IPS-15b (cell line): ENCODE measurements around the gene DOK7.

Experiments used
- H3K27me3 ChIP-seq: one replicate; pipeline ENCODE4 v1.6.1; 2013; ENCODE audit warnings: low read length; ENCODE audit not compliant: control insufficient read depth, insufficient read depth
- H3K36me3 ChIP-seq: one replicate; pipeline ENCODE4 v1.6.1; 2013; ENCODE audit warnings: low read length; ENCODE audit not compliant: control insufficient read depth, insufficient read depth
- H3K4me1 ChIP-seq: one replicate; pipeline ENCODE4 v1.6.1; 2013; ENCODE audit warnings: mild to moderate bottlenecking, low read length; ENCODE audit not compliant: control insufficient read depth, insufficient read depth
- H3K4me3 ChIP-seq: one replicate; pipeline ENCODE4 v1.5.1; 2013; ENCODE audit warnings: low read depth, low read length
- H3K9ac ChIP-seq: one replicate; pipeline ENCODE4 v1.6.1; 2013; ENCODE audit warnings: low read depth, mild to moderate bottlenecking, low read length
- H3K9me3 ChIP-seq: one replicate; pipeline ENCODE4 v1.6.1; 2013; ENCODE audit warnings: mild to moderate bottlenecking, low read length; ENCODE audit not compliant: control insufficient read depth, insufficient read depth

Gene DOK7

DNA sequence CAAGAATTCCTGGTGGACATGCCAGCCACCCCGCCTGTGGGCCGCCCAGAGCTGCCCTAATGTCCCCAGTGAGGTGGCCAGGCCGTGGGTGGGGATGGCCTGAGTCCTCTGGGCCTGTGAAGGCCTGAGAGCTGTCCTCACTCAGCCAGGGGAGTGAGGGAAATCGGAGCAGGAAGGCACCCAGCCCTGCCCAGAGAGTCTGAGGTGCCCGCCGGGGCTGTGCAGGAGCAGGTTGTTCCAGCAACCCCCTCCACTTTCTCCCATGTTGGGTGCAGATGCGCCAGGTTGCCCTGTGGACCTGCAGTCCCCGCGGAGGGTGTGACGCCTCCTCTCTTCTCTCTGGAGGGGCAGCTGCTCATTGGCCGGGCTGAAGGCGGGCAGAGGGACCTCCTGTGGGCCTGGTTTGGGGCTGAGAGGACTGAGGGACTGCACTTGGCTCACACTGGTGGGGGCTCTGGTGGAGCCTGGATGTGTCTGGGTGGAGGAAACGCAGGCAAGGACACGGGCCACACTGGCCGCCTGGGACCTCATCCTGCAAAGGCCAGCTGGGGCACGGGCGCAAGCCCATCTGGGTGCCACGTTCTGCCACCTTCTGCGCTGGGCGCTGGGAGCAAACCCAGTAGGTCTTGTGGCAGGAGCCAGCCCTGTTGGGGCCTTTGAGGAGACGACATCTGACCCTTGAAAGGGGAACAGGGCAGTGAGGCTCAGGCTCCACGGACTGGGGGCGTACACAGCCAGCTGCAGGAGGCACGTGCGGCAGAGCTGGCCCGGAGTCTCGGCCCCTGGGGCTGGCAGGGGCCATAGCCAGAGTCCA is 14.0 kb downstream of the DOK7 start:
- H3K4me3 ChIP-seq: no peak overlapping the region
- no peaks in the 10 kb centered on the region for H3K36me3 ChIP-seq
- no peak overlapping the region for H3K9ac ChIP-seq
- peaks cover 9% of the 10 kb centered on the region for H3K27me3 ChIP-seq
- H3K9me3 ChIP-seq: no peaks in the 10 kb centered on the region
- H3K4me1 ChIP-seq: peaks cover 7% of the 10 kb centered on the region

DNA sequence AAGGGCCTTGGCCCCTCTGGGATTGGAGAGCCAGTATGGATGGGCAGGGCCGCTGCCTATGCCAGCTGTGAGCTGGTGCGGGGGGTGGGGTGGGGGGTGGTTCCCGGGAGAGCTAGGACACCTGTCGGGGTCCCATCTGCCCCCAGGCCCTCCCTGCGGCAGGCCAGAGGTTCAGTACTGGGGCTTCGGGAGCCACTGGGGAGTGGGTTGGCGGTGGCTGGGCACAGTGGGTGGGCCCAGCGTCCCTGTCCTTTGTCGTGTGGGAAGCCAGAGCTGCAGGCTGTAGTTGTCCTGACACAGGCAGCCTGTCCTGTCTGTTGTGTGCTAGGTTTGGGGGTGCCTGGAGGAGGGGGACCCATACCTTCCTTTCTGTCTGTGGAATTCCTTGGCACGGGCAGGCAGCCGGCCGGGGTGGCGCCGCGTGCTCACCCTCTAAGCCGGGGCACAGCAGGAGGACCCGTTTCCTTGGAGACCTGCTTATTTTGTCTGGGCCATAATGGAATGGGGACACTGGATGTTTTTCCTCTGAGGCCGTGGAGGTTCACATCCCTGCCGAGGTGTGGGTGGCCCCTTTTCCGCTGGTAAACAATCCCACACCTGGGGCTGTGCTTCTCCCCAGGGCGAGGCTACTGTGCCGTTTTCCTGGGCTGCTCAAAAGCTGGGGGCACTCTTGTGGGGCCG is 14.8 kb downstream of the DOK7 start:
- Histone ChIP-seq H3K9ac (no peak overlapping the region), H3K36me3 (no peaks in the 10 kb centered on the region), H3K4me1 (peaks cover 7% of the 10 kb centered on the region)

DNA sequence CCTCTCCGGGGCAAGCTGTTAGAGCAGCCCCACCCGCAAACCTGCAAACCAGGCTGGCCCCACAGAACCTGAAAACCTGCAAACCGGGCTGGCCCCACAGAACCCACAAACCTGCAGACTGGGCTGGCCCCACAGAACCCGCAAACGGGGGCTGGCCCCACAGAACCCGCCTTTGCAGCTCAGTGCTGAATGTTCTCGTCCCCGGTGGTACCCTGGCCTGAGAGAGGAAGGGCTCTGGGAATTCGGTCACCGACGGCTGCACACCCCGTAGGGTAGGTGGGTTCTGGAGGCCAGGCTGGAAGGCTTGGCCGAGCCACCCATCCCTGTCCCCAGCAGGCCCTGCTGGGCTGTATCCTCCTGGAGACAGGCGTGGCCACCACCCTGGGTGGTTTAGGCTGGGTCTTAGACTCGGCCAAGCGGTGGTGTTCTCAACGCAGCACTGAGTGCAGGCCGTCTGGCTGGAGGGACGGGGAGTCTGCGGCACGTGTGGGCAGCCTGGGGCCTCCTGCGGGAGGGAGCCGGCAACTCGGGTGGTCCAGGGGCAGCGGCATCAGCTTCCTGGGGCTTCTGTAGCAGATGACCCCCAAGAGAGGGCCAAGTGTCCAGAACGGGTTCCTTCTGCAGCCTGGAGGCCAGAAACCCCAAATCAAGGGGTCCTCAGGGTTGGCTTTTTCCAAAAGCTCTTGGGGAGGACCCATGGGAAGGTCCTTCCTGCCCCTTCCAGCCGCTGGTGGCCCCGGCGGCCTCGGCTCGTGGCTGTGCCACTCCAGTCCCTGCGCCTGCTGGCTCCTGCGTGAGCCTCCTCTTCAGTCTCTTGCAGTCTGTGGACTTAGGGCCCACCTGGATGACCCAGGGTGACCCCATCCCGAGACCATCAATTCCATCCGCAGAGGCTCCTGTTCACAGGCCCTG is 15.6 kb downstream of the DOK7 start:
- Histone ChIP-seq H3K9ac (no peak overlapping the region), H3K4me3 (no peak overlapping the region), H3K4me1 (peaks cover 7% of the 10 kb centered on the region), H3K36me3 (no peaks in the 10 kb centered on the region), H3K9me3 (no peaks in the 10 kb centered on the region), H3K27me3 (peaks cover 16% of the 10 kb centered on the region)

More for the DNA sequence above, 14.8 kb downstream of the DOK7 start:
- Histone ChIP-seq H3K9me3 (no peaks in the 10 kb centered on the region), H3K4me3 (no peak overlapping the region), H3K27me3 (peaks cover 14% of the 10 kb centered on the region)

DNA sequence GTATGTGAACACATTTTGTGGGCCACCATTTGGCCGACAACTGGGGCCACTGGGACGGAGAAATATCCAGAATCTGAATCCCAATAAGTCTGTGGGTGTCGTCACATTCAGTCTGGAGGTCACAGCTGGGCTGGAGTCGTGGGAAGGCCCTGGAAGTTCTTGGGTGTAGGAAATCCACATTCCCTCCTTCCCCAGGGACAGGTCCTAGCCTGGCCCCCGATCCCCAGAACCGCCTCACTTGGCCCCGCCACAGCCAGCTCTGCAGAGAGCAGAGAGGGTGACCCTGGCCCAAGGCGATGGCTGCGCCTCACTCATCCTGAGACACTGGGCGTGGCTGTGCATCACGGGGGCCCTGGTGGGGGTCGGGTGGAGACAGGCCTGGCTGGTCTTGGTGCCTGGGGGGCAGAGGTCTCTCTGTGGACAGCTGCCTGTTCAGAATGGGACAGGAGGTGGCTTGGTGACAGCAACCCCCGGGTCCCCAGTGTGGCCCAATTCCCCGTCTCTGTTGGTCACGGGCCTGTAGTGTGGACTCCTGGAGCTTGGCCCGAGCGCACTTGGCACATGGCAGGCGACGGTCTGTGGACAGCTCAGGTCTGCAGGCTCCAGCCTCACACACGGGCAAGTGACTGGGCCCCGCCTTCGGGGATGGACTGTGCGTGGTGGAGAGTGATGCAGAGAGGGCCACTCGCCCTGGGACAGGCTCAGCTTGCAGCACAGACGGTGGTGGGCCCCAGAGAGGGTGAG is 16.4 kb downstream of the DOK7 start:
- no peak overlapping the region for H3K4me3 ChIP-seq
- H3K9me3 ChIP-seq: no peaks in the 10 kb centered on the region
- H3K4me1 ChIP-seq: peaks cover 7% of the 10 kb centered on the region
- H3K36me3 ChIP-seq: no peaks in the 10 kb centered on the region
- H3K9ac ChIP-seq: no peak overlapping the region
- peaks cover 14% of the 10 kb centered on the region for H3K27me3 ChIP-seq

- Histone ChIP-seq H3K27me3 (peaks cover 18% of the 10 kb centered on the region), H3K9me3 (no peaks in the 10 kb centered on the region), H3K4me3 (peak overlapping the region; percentile 18), H3K4me1 (peaks cover 7% of the 10 kb centered on the region), H3K9ac (no peak overlapping the region), H3K36me3 (no peaks in the 10 kb centered on the region)
Observed at GRCh38 chr4:3480528-3481112, 17.5 kb downstream of the DOK7 start.

DNA sequence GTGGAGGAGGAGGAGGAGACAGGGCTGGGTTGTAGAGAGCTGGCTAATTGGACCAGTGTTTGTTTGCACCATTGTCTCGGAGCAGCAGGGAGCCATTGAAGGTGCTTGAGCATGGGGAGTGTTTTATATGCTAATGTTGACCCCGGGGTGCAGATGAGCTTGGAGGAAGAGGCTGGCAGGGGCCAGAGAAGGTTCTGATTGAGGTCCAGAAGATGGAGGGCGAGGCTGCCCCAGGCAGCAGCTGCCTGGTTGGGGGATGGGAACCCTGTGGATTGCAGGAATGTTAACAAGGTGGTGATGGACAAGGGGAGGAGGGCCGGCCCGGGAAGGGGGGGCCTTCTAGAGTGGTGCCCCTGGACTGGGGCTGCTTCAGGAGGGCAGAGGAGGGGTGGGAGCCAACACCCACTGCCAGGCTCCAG is 18.0 kb downstream of the DOK7 start:
- H3K36me3 ChIP-seq: no peaks in the 10 kb centered on the region
- H3K9me3 ChIP-seq: no peaks in the 10 kb centered on the region
- no peak overlapping the region for H3K9ac ChIP-seq
- peaks cover 20% of the 10 kb centered on the region for H3K27me3 ChIP-seq
- H3K4me3 ChIP-seq: peak overlapping the region; percentile 18
- H3K4me1 ChIP-seq: peaks cover 7% of the 10 kb centered on the region

DNA sequence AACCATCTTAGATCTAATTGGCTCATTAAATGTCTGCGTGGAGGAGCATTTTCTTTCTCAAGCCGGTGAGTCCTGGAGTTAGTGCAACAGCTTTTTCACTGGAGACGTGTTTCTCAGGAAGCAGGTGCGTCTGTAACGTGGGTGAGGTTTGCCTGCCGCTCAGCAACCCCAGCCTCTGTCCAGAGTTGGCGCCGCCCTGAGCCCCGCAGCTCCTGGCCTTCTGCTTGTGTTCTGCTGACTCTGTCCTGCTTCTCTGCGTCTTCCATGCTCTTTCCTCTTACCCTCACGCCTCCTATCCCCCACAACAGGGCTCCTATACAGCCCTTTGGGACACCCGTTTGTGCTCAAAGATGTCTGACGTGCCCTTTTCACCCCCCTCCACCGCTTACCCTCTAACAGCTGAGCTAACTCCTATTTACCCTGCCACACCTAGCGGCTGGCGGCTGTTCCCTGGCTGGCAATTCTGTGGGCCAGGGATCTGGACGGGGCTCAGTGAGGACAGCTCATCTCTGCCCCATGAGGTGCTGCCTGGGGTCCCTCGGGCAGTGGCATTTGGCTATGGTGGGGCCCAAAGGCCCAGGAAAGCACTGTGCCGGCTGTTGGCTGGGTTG is 18.8 kb downstream of the DOK7 start:
- Histone ChIP-seq H3K4me1 (peaks cover 7% of the 10 kb centered on the region), H3K9me3 (no peaks in the 10 kb centered on the region), H3K9ac (no peak overlapping the region), H3K36me3 (no peaks in the 10 kb centered on the region), H3K27me3 (peaks cover 21% of the 10 kb centered on the region), H3K4me3 (no peak overlapping the region)

- Histone ChIP-seq H3K27me3 (peaks cover 29% of the 10 kb centered on the region), H3K9me3 (no peaks in the 10 kb centered on the region)
Observed at GRCh38 chr4:3482707-3483106, 19.6 kb downstream of the DOK7 start.

DNA sequence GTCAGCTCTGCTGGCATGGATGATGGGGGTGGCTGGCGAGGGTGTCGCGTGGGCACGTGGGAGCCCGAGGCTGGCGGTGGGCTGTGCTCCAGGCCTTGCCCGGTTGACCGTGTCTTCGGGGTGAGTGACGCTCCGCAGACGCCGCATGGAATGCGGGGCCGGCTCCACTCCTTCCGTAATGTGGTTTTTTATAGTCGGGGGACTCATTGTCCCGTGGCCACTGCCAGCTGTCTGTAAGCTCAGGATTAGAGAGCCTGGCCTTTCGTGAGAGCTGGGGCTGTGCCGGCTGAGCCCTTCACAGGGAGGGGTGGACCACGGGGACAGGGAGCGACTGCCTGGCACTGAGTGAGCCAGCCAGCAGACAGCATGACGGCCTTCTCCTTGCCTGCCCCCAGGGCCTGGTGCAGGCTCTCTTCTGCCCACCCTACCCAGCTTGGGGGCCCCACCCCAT is 20.4 kb downstream of the DOK7 start:
- Histone ChIP-seq H3K27me3 (peaks cover 35% of the 10 kb centered on the region), H3K4me3 (no peak overlapping the region), H3K4me1 (peaks cover 7% of the 10 kb centered on the region), H3K36me3 (no peaks in the 10 kb centered on the region), H3K9me3 (no peaks in the 10 kb centered on the region), H3K9ac (no peak overlapping the region)

More at GRCh38 chr4:3482707-3483106, 19.6 kb downstream of the DOK7 start:
- H3K4me1 ChIP-seq: peaks cover 7% of the 10 kb centered on the region
- no peak overlapping the region for H3K4me3 ChIP-seq
- no peaks in the 10 kb centered on the region for H3K36me3 ChIP-seq
- H3K9ac ChIP-seq: no peak overlapping the region

DNA sequence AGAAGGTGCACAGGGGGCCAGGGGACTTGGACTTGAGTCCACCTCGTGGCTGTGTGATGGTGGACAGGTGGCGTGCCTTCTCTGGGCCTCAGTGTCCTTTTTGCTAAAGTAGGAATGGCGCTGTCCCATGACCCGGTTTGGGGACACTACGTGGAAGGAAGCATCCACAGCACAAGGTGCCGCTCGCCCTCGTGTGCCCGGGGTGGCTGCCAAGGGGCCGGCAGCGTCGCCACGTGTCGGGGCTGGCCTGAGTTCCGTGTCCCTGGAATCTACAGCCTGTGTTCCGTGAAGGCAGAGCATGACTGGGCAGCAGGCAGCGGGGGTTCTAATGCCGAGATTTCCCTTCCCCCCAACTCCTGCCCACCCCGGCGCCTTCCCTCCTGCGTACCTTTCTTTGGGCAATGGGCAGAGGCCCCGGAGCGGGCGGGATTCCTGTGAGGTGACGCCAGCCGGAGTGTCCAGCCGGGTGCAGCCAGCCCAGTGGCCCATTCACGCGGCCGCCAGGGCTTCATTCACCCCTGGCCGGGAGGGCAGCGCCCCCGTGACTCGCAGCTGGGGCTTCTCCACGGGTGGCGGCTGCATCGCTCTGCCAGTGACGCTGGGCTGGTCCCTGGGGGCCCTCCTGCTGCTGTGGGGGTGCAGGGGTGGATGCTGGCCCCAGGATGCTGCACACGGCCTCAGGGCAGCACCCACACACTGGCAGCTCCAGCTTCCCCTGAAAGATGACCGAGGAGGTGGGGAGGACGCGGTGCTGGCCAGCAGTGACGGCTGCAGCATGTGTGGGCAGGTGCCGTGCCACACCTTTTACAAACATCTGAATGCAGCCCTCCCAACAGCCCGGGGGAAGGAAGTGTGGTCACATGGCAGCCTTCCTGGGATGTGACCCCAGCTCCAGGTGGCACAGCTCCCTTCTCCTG is 21.2 kb downstream of the DOK7 start:
- Histone ChIP-seq H3K4me1 (peaks cover 7% of the 10 kb centered on the region), H3K36me3 (no peaks in the 10 kb centered on the region), H3K9ac (no peak overlapping the region), H3K4me3 (no peak overlapping the region), H3K27me3 (peaks cover 42% of the 10 kb centered on the region), H3K9me3 (no peaks in the 10 kb centered on the region)
